Stimulated activated naive CD8-positive, alpha-beta T cell treated with anti-CD3 and anti-CD28 coated beads, Interleukin-15, amount 100 ng/mL, for 72 hours (primary cell): ENCODE measurements around the gene ITGA11.
A peak's percentile ranks its signal among the peaks of the same experiment; 100 is the strongest.

Experiments used
- ATAC-seq: fragments of 150-1000 bp; cut with Tn5 transposase; 2 replicates; pipeline ENCODE4 v1.10.0; 2021; ENCODE audit warnings: mild to moderate bottlenecking, moderate library complexity
- DNase-seq, 2 donors: peaks; one replicate each; pipeline ENCODE4 v3.0.0; 2021 to 2022
- H3K27ac Mint-ChIP-seq, 2 donors: one replicate each; pipeline ENCODE4 v1.8.0; 2022; ENCODE audit warnings: mild to moderate bottlenecking in 2 of 2, mixed read lengths in 2 of 2, moderate library complexity in 2 of 2
- H3K27me3 Mint-ChIP-seq: one replicate; pipeline ENCODE4 v1.8.0; 2022; ENCODE audit warnings: mixed read lengths
- H3K4me1 Mint-ChIP-seq: one replicate; pipeline ENCODE4 v1.8.0; 2022; ENCODE audit warnings: mild to moderate bottlenecking, mixed read lengths
- H3K4me3 Mint-ChIP-seq, 2 donors: one replicate each; pipeline ENCODE4 v1.8.0; 2022; ENCODE audit warnings: mild to moderate bottlenecking in 2 of 2, mixed read lengths in 2 of 2, moderate library complexity in 1 of 2
- H3K9me3 Mint-ChIP-seq, 2 donors: one replicate each; pipeline ENCODE4 v1.8.0; 2022; ENCODE audit warnings: mixed read lengths in 2 of 2

The ITGA11 gene

DNA sequence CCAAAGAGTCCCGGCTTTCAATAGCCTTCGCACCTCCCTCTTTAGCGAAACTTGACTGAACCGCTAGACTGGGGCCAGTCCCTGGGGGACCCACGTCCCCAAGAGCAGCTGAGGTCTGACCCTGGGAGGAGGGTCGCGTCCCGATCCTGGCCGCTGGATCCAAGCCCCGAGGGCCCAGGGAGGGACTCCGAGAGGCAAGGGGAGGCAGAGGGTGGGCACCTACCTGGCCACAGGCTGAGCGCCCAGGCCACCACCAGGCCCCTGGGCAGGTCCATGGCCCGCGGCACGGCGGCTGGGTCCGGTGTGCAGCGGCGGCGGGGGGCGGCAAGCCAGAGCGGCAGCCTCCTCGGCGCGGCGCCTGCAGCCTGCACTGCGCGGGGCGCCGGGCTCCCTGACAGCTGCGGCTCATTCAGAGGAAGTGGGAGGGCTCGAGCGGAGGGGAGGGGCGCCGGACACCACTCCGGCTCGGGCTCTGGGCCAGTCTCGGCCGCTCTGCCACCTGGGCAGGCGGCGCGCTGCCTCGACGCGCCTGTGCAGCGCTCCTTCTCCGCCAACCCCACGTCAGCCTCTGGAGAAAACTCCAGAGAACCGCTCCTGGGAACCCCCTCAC lies at the start of gene ITGA11:
Gene ITGA11, minus strand, starts transcription at position 372 of the 610 bp plus-strand sequence. Its CDS starts 97 bp downstream, at position 275.
- Mint-ChIP-seq H3K27ac (no peak within 1 kb of the TSS), H3K4me3 (peak within 1 kb of the TSS in 1 of 2 donors; percentile 14), H3K9me3 (no peaks in the 10 kb centered on the region), H3K27me3 (peaks cover 92% of the 10 kb centered on the region), H3K4me1 (peaks cover 8% of the 10 kb centered on the region)
- ATAC-seq, result peak; percentile 65
- no peak for DNase-seq

DNA sequence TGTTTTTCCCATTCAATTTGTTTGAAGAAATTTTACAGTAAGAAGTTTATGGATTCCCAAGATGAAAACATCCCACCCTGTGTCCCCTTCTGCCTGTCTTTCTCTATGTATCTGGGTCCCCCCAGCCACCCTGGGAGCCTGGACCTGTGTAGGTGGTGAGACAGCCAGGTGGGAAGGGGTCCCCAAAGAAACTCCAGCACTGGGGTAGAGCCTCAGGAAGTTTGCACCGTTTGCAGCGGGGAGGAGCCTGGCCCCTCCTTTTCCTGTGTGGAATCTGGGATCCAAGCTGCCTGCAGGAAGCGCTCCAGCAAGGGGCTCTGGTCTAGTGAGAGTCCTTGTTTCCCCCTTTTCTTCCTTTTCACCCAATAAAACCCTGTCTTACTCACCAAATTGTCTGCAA lies 49.4 kb upstream of the ITGA11 start:
- no peak overlapping the region for H3K4me3 Mint-ChIP-seq
- DNase-seq (no peak), ATAC-seq (no peak)
- peaks cover 47% of the 10 kb centered on the region for H3K27me3 Mint-ChIP-seq
- no peak overlapping the region for H3K27ac Mint-ChIP-seq
- H3K9me3 Mint-ChIP-seq, result no peaks in the 10 kb centered on the region
- H3K4me1 Mint-ChIP-seq, result no peaks in the 10 kb centered on the region

- Mint-ChIP-seq H3K9me3 (no peaks in the 10 kb centered on the region), H3K27me3 (peaks cover 39% of the 10 kb centered on the region), H3K4me1 (no peaks in the 10 kb centered on the region), H3K4me3 (no peak overlapping the region), H3K27ac (no peak overlapping the region)
- no peak for ATAC-seq
- no peak for DNase-seq
These were observed 48.3 kb upstream of the ITGA11 start for GRCh38 chr15:68480296-68480695.

DNA sequence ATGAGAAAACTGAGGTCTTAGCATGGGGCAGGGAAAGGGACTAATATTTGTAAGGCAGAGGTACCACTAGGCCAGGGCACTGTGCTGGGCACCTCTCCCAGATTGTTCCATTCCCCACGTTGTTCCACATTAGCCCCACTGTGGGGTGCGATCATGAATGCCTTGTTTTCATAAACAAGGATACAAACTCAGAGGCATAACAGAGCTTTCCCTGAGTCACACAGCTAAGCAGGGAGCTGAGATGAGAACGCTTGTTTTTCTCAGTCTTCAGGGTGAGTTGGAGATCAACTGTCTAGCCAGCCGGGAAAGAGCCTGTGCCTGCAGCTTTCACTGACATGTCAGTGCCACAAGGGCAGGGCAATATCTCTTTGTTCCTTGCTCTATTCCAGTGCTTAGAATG lies 47.9 kb upstream of the ITGA11 start:
- ATAC-seq (no peak), DNase-seq (no peak)
- Mint-ChIP-seq H3K4me3 (no peak overlapping the region), H3K4me1 (no peaks in the 10 kb centered on the region), H3K9me3 (no peaks in the 10 kb centered on the region), H3K27ac (no peak overlapping the region), H3K27me3 (peaks cover 38% of the 10 kb centered on the region)

GRCh38 chr15:68479406-68479805 lies 47.4 kb upstream of the ITGA11 start:
- DNase-seq (no peak), ATAC-seq (no peak)
- H3K9me3 Mint-ChIP-seq, result no peaks in the 10 kb centered on the region
- H3K27ac Mint-ChIP-seq, result no peak overlapping the region
- H3K4me1 Mint-ChIP-seq, result no peaks in the 10 kb centered on the region
- H3K27me3 Mint-ChIP-seq, result peaks cover 33% of the 10 kb centered on the region
- H3K4me3 Mint-ChIP-seq, result no peak overlapping the region

GRCh38 chr15:68478853-68479252 lies 46.9 kb upstream of the ITGA11 start:
- H3K27me3 Mint-ChIP-seq, result peaks cover 33% of the 10 kb centered on the region
- no peak overlapping the region for H3K4me3 Mint-ChIP-seq
- no peak overlapping the region for H3K27ac Mint-ChIP-seq
- ATAC-seq (no peak), DNase-seq (no peak)
- no peaks in the 10 kb centered on the region for H3K4me1 Mint-ChIP-seq
- no peaks in the 10 kb centered on the region for H3K9me3 Mint-ChIP-seq

GRCh38 chr15:68475449-68475848 lies 43.5 kb upstream of the ITGA11 start:
- Mint-ChIP-seq H3K27me3 (peaks cover 25% of the 10 kb centered on the region), H3K4me1 (no peaks in the 10 kb centered on the region), H3K9me3 (no peaks in the 10 kb centered on the region), H3K4me3 (no peak overlapping the region), H3K27ac (no peak overlapping the region)
- ATAC-seq, result no peak
- no peak for DNase-seq

DNA sequence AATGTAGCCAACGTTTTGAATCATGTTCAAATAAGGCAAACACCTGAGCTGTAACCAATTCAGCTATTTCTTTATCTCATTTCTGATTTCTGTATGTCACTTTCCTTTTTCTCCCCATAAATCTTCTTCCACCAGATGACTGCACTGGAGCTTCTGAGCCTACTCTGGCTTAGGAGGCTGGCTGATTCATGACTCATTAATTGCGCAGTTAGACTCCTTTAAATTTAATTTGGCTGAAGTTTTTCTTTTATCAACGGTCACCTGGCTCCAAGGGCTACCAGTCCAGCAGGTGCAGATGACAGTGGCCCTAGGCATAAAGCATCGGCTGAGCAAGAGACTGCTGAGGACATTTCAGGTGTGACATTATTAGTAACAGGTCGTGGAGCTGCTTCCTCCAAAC lies 39.6 kb upstream of the ITGA11 start:
- Mint-ChIP-seq H3K4me1 (no peaks in the 10 kb centered on the region), H3K9me3 (no peaks in the 10 kb centered on the region), H3K27ac (no peak overlapping the region), H3K4me3 (no peak overlapping the region), H3K27me3 (peaks cover 30% of the 10 kb centered on the region)
- ATAC-seq (no peak), DNase-seq (no peak)

- ATAC-seq, result no peak
- no peak overlapping the region for H3K27ac Mint-ChIP-seq
- H3K9me3 Mint-ChIP-seq, result no peaks in the 10 kb centered on the region
- no peak for DNase-seq
- H3K4me1 Mint-ChIP-seq, result no peaks in the 10 kb centered on the region
- H3K4me3 Mint-ChIP-seq, result no peak overlapping the region
- H3K27me3 Mint-ChIP-seq, result peaks cover 30% of the 10 kb centered on the region
These were observed 39.0 kb upstream of the ITGA11 start for GRCh38 chr15:68470976-68471375.

DNA sequence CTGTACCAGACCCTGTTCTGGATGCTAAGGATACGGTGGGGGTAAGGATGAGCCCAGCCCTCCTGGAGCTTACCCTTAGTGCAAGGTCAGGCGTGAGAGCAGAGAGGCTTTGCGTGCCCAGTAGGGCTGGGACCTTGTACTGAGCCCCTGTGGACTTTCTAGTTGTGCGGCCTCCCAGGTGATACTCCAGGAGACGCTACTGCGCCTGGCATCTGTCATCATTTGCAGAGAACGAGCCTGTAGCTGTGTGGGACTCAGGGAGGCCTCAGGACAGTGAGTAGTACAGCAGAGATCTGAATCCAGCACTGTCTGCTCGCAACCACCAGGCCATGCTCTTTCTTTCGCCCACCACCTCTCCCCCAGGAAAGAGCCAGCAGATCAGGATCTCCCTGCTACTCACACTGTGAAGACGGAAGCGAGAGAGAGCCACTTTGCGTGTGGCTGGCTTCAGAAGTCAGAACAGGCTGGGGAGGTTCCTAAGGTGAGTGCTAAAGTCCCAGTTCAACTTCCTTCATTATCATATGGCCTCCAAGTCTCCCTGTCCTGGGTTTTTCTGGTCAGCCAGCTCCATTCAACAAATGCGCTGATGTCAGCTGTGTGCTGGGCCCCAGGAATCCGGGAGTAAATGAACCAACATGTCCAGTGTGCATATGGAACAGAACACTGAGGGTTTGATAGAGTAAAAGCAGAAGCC lies 38.2 kb upstream of the ITGA11 start:
- no peaks in the 10 kb centered on the region for H3K9me3 Mint-ChIP-seq

GRCh38 chr15:68469162-68470048 lies 37.4 kb upstream of the ITGA11 start:
- no peak overlapping the region for H3K27ac Mint-ChIP-seq
- ATAC-seq (no peak), DNase-seq (no peak)

More for the DNA sequence above, 38.2 kb upstream of the ITGA11 start:
- DNase-seq (no peak), ATAC-seq (no peak)
- H3K4me1 Mint-ChIP-seq, result no peaks in the 10 kb centered on the region
- no peak overlapping the region for H3K4me3 Mint-ChIP-seq
- no peak overlapping the region for H3K27ac Mint-ChIP-seq
- H3K27me3 Mint-ChIP-seq, result peaks cover 30% of the 10 kb centered on the region

GRCh38 chr15:68466876-68467275 lies 34.9 kb upstream of the ITGA11 start:
- Mint-ChIP-seq H3K4me1 (no peaks in the 10 kb centered on the region), H3K9me3 (no peaks in the 10 kb centered on the region), H3K27me3 (peaks cover 20% of the 10 kb centered on the region), H3K4me3 (no peak overlapping the region), H3K27ac (no peak overlapping the region)
- ATAC-seq (no peak), DNase-seq (no peak)

More at GRCh38 chr15:68469162-68470048, 37.4 kb upstream of the ITGA11 start:
- Mint-ChIP-seq H3K4me1 (no peaks in the 10 kb centered on the region), H3K27me3 (peaks cover 29% of the 10 kb centered on the region), H3K9me3 (no peaks in the 10 kb centered on the region), H3K4me3 (no peak overlapping the region)

- DNase-seq (no peak), ATAC-seq (no peak)
- H3K4me3 Mint-ChIP-seq, result no peak overlapping the region
- H3K4me1 Mint-ChIP-seq, result no peaks in the 10 kb centered on the region
- no peaks in the 10 kb centered on the region for H3K9me3 Mint-ChIP-seq
- H3K27ac Mint-ChIP-seq, result no peak overlapping the region
- peaks cover 20% of the 10 kb centered on the region for H3K27me3 Mint-ChIP-seq
These were observed 34.0 kb upstream of the ITGA11 start for GRCh38 chr15:68465861-68466560.

- peaks cover 20% of the 10 kb centered on the region for H3K27me3 Mint-ChIP-seq
- no peaks in the 10 kb centered on the region for H3K9me3 Mint-ChIP-seq
- ATAC-seq, result no peak
- H3K4me1 Mint-ChIP-seq, result no peaks in the 10 kb centered on the region
- H3K27ac Mint-ChIP-seq, result no peak overlapping the region
- H3K4me3 Mint-ChIP-seq, result no peak overlapping the region
- DNase-seq, result no peak
These were observed 32.6 kb upstream of the ITGA11 start for GRCh38 chr15:68464448-68465090.

DNA sequence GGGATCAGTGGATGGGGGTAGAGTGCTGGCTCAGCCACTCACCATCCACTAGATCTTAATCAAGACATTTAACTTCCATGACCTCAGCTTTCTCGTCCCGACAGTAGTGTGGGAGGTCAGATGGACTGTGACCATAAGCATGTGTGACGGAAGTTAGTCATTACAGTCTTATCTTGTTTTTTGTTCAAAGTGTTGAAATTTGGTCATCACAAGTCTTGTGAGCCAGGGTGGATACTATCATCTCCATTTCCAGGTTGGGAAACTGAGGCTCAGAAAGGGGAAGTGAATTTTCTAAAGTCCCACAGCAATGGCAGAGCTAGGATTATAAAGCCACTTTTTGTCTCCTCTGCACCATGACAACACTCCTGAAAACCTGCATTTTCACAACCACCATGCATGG lies 32.0 kb upstream of the ITGA11 start:
- DNase-seq, result no peak
- Mint-ChIP-seq H3K27me3 (peaks cover 19% of the 10 kb centered on the region), H3K27ac (no peak overlapping the region), H3K4me3 (no peak overlapping the region), H3K9me3 (no peaks in the 10 kb centered on the region), H3K4me1 (no peaks in the 10 kb centered on the region)
- no peak for ATAC-seq
